ENCODE results near the gene CGN. TPM values are rescaled to one million over a fixed set of nuclear protein-coding genes. Genes with fewer than 3 reads are reported as not detected.

CGN gene
- total and polyA plus RNA-seq, 2 donors (not counting 1 experiment from before 2014, with no cell fraction given): 0.22 to 0.81 TPM

DNA sequence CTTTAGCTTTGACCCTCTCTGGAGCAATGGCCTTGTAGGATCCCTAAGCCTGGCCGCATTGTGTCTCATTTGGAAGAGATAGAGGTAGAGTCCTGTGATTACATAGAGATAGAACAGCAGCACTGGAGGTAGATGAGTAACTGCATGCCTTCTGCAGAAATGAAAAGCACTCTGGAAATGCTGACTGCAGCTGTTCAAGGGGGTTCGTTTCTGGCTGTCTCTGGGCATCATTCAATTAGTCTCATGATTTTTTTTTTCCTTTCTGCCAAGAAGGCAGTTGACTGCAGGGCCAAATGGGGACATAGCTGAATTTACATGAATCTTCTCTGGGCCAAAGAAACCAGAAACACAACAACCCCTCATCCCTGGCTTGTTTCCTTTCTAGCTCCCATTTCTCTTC, 72.6 kb downstream of the CGN start:
- no peaks in the 10 kb centered on the region for H3K27me3 Mint-ChIP-seq
- H4K20me1 ChIP-seq (ENCODE audit: control insufficient read depth, insufficient read depth, low read length, poor library complexity, severe bottlenecking): no peaks in the 10 kb centered on the region
- no peak for TF ChIP-seq EZH2 (IDR thresholded peaks at IDR 0.05; ENCODE audit: borderline replicate concordance, insufficient read depth, low read depth, low read length, poor library complexity, severe bottlenecking)
- TF ChIP-seq, protein P1, sequence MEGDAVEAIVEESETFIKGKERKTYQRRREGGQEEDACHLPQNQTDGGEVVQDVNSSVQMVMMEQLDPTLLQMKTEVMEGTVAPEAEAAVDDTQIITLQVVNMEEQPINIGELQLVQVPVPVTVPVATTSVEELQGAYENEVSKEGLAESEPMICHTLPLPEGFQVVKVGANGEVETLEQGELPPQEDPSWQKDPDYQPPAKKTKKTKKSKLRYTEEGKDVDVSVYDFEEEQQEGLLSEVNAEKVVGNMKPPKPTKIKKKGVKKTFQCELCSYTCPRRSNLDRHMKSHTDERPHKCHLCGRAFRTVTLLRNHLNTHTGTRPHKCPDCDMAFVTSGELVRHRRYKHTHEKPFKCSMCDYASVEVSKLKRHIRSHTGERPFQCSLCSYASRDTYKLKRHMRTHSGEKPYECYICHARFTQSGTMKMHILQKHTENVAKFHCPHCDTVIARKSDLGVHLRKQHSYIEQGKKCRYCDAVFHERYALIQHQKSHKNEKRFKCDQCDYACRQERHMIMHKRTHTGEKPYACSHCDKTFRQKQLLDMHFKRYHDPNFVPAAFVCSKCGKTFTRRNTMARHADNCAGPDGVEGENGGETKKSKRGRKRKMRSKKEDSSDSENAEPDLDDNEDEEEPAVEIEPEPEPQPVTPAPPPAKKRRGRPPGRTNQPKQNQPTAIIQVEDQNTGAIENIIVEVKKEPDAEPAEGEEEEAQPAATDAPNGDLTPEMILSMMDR (IDR thresholded peaks at IDR 0.05): no peak
- no peak for DNase-seq
- H3K9ac ChIP-seq (ENCODE audit: low read length): no peak overlapping the region
- H3K27me3 ChIP-seq (replicated peaks in 1 of 4; ENCODE audit: control extremely low read depth in 1 of 4, control insufficient read depth in 3 of 4, insufficient read depth in 4 of 4, low read length in 3 of 4): no peaks in the 10 kb centered on the region
- H2AFZ ChIP-seq (ENCODE audit: insufficient read depth, low read depth, low read length, poor library complexity, severe bottlenecking): no peak overlapping the region
- H3K4me3 ChIP-seq (ENCODE audit: control extremely low read depth in 1 of 5, extremely low read depth in 1 of 5, insufficient read depth in 1 of 5, low read depth in 2 of 5, low read length in 4 of 5): no peak overlapping the region
- POLR2A ChIA-PET: no interaction called here
- no peak overlapping the region for H3K4me2 ChIP-seq (replicated peaks; ENCODE audit: low read depth, low read length, poor library complexity, severe bottlenecking)
- no peaks in the 10 kb centered on the region for H3K9me3 ChIP-seq (ENCODE audit: control extremely low read depth in 1 of 3, control insufficient read depth in 2 of 3, insufficient read depth in 1 of 3, low read length in 2 of 3)
- H3K79me2 ChIP-seq (ENCODE audit: control insufficient read depth, insufficient read depth, low read length): no peaks in the 10 kb centered on the region
- no peak overlapping the region for H3K4me3 Mint-ChIP-seq
- ATAC-seq (ENCODE audit: low read depth): no peak
- no peaks in the 10 kb centered on the region for H3K4me1 ChIP-seq (ENCODE audit: control insufficient read depth in 2 of 2, insufficient read depth in 2 of 2, low read length in 2 of 2)
- no peaks in the 10 kb centered on the region for H3K9me3 Mint-ChIP-seq (ENCODE audit: insufficient read depth)
- no peak overlapping the region for H3K27ac ChIP-seq (ENCODE audit: low read length in 2 of 2)
- 83% methylated on average over 2 of the region's 2 CpGs for WGBS (ENCODE audit: insufficient coverage)
- no peak overlapping the region for H3K27ac Mint-ChIP-seq
- intact Hi-C loops (cut with micrococcal nuclease): no loop called here
- H3K4me1 Mint-ChIP-seq: no peaks in the 10 kb centered on the region
- CTCF ChIA-PET: no interaction called here
- no peaks in the 10 kb centered on the region for H3K36me3 ChIP-seq (replicated peaks in 1 of 2; ENCODE audit: control extremely low read depth in 1 of 2, control insufficient read depth in 1 of 2, extremely low read depth in 1 of 2, insufficient read depth in 2 of 2, low read length in 1 of 2)

DNA sequence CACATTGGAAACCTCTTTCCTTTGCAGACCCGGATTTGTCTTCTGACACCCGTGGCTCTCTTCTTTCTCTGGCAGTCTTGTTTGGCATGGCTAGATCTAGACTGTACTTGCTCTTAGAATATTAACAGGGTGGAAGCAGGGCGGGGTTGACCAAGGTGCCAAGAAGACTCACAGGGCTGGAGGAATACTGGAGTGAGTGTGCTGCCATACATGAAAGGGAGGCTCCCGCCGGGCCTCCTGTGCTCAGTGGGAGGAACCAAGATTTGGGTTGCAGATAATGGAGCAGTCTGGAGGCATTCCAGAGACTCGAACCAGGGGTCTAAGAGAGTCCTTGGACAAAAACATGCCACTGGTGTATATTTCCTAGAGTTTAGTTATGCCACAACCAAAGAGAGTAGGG, 73.1 kb downstream of the CGN start:
- ATAC-seq (ENCODE audit: low read depth) (no peak), DNase-seq (no peak)
- ChIA-PET POLR2A (no interaction called here), CTCF (no interaction called here)
- H3K27me3 ChIP-seq (replicated peaks in 1 of 4; ENCODE audit: control extremely low read depth in 1 of 4, control insufficient read depth in 3 of 4, insufficient read depth in 4 of 4, low read length in 3 of 4): no peaks in the 10 kb centered on the region
- no peaks in the 10 kb centered on the region for H3K9me3 Mint-ChIP-seq (ENCODE audit: insufficient read depth)
- H3K4me2 ChIP-seq (replicated peaks; ENCODE audit: low read depth, low read length, poor library complexity, severe bottlenecking): no peak overlapping the region
- WGBS (ENCODE audit: insufficient coverage): 95% methylated on average over 6 of the region's 6 CpGs
- peaks cover 3% of the 10 kb centered on the region for H3K27me3 Mint-ChIP-seq
- no peaks in the 10 kb centered on the region for H3K4me1 ChIP-seq (ENCODE audit: control insufficient read depth in 2 of 2, insufficient read depth in 2 of 2, low read length in 2 of 2)
- no peak overlapping the region for H3K4me3 ChIP-seq (ENCODE audit: control extremely low read depth in 1 of 5, extremely low read depth in 1 of 5, insufficient read depth in 1 of 5, low read depth in 2 of 5, low read length in 4 of 5)
- no peak overlapping the region for H3K27ac ChIP-seq (ENCODE audit: low read length in 2 of 2)
- no peaks in the 10 kb centered on the region for H3K79me2 ChIP-seq (ENCODE audit: control insufficient read depth, insufficient read depth, low read length)
- H3K4me3 Mint-ChIP-seq: no peak overlapping the region
- intact Hi-C loops (cut with micrococcal nuclease): no loop called here
- no peaks in the 10 kb centered on the region for H3K36me3 ChIP-seq (replicated peaks in 1 of 2; ENCODE audit: control extremely low read depth in 1 of 2, control insufficient read depth in 1 of 2, extremely low read depth in 1 of 2, insufficient read depth in 2 of 2, low read length in 1 of 2)
- no peak overlapping the region for H3K9ac ChIP-seq (ENCODE audit: low read length)
- H3K27ac Mint-ChIP-seq: no peak overlapping the region
- no peaks in the 10 kb centered on the region for H3K9me3 ChIP-seq (ENCODE audit: control extremely low read depth in 1 of 3, control insufficient read depth in 2 of 3, insufficient read depth in 1 of 3, low read length in 2 of 3)
- H3K4me1 Mint-ChIP-seq: no peaks in the 10 kb centered on the region
- TF ChIP-seq EZH2 (IDR thresholded peaks at IDR 0.05; ENCODE audit: borderline replicate concordance, insufficient read depth, low read depth, low read length, poor library complexity, severe bottlenecking): no peak
- TF ChIP-seq, protein P1 (IDR thresholded peaks at IDR 0.05): no peak
- H2AFZ ChIP-seq (ENCODE audit: insufficient read depth, low read depth, low read length, poor library complexity, severe bottlenecking): no peak overlapping the region
- no peaks in the 10 kb centered on the region for H4K20me1 ChIP-seq (ENCODE audit: control insufficient read depth, insufficient read depth, low read length, poor library complexity, severe bottlenecking)
